Measurements from ENCODE around the gene GCC2.
"Not testable (repeated sequence)": the region's sequence is repeated elsewhere in the genome, so short reads cannot be mapped to it uniquely, and the experiment has no call there.

The GCC2 gene

DNA sequence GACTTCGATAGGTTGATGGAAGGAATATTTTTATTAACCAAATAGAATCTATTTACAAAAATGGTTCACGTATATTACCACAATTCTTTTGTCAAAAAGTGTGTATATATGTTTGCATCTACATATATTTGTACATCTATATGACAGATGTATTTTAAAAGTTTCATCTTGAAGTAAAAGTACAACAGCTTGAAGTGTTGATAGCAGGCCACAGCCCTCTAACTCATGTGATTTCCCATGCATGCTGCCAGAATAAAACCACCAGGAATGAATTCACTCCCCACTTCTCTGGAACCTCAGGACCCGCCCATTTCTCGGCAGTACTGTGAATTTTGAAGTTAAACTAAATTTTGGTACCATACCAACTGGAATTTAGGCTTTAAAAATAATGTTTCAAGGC lies 58.6 kb downstream of the GCC2 start:
- not testable (repeated sequence) for H2BK120ac ChIP-seq (ENCODE audit: low read depth, low read length); H3K4me2 ChIP-seq (ENCODE audit: low read length); H3K36me3 ChIP-seq (ENCODE audit: control insufficient read depth, insufficient read depth, low read length); H3K4ac ChIP-seq (ENCODE audit: low read depth, low read length); H3K79me1 ChIP-seq (ENCODE audit: low read length); H3K27ac ChIP-seq (ENCODE audit: low read depth, low read length); H2BK15ac ChIP-seq (replicated peaks; ENCODE audit: low read depth); H4K8ac ChIP-seq (ENCODE audit: low read depth, low read length); H3K18ac ChIP-seq (ENCODE audit: low read length); DNase-seq; H2AK5ac ChIP-seq (ENCODE audit: low read length); H3K79me2 ChIP-seq (ENCODE audit: control insufficient read depth, insufficient read depth, low read length); H3K23ac ChIP-seq (ENCODE audit: low read length); H3K27me3 ChIP-seq (ENCODE audit: insufficient read depth, low read length, poor library complexity); H3K9ac ChIP-seq (ENCODE audit: low read length); H3K56ac ChIP-seq (ENCODE audit: low read length); H3K4me3 ChIP-seq (ENCODE audit: low read length); H2BK5ac ChIP-seq (ENCODE audit: low read length); H4K5ac ChIP-seq (ENCODE audit: low read length); H3K4me1 ChIP-seq (ENCODE audit: control insufficient read depth, low read depth, low read length)
- WGBS (ENCODE audit: extremely low coverage, insufficient coverage, low lambda C conversion rate) = no CpG with 5 or more reads among the region's 4 CpGs

DNA sequence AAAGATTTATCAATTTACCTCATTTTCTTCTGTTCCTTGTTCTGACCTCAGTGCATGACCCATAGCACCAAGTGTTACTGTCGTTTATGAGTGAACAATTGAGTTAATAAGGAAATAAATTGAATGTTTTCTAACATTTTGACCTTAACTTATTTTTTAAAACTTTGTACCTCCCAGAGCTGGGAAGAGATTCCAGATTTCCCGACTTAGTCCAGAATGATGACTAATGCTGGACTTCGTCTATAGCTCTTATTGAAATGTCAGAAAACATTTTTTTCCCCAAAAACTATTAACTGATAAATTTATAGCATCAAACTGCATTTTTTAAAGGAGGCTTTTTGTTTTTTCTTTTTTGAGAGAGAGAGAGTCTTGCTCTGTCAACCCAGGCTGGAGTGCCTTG lies 63.4 kb downstream of the GCC2 start:
- H3K4me1 ChIP-seq (ENCODE audit: control insufficient read depth, low read depth, low read length); H3K27ac ChIP-seq (ENCODE audit: low read depth, low read length); H3K36me3 ChIP-seq (ENCODE audit: control insufficient read depth, insufficient read depth, low read length); H3K4me2 ChIP-seq (ENCODE audit: low read length); H3K23ac ChIP-seq (ENCODE audit: low read length); H2BK15ac ChIP-seq (replicated peaks; ENCODE audit: low read depth); H4K5ac ChIP-seq (ENCODE audit: low read length); H3K27me3 ChIP-seq (ENCODE audit: insufficient read depth, low read length, poor library complexity); H3K9ac ChIP-seq (ENCODE audit: low read length); H3K18ac ChIP-seq (ENCODE audit: low read length); H3K79me2 ChIP-seq (ENCODE audit: control insufficient read depth, insufficient read depth, low read length); H2BK120ac ChIP-seq (ENCODE audit: low read depth, low read length); H3K4ac ChIP-seq (ENCODE audit: low read depth, low read length); H2AK5ac ChIP-seq (ENCODE audit: low read length); H4K8ac ChIP-seq (ENCODE audit: low read depth, low read length); H3K79me1 ChIP-seq (ENCODE audit: low read length); H2BK5ac ChIP-seq (ENCODE audit: low read length); H3K56ac ChIP-seq (ENCODE audit: low read length); DNase-seq; H3K4me3 ChIP-seq (ENCODE audit: low read length): not testable (repeated sequence)
- no CpG with 5 or more reads among the region's 3 CpGs for WGBS (ENCODE audit: extremely low coverage, insufficient coverage, low lambda C conversion rate)

DNA sequence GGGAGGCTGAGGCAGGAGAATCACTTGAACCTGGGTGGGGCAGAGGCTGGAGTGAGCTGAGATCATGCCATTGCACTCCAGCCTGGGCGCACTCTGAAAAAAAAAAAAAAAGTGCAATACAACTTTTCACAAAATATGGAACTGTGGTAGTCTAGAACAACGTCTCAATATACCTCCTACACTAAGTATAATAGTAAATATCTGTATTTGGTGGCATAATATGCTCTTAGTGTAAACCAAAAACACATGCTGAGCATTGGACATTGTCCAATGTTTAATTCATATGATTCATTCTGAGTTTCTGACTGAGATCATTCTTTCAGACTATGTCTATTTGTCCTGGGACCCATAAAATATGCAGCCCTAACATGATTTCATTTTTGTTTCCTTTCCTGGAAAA lies 65.5 kb downstream of the GCC2 start:
- H3K79me2 ChIP-seq (ENCODE audit: control insufficient read depth, insufficient read depth, low read length); H3K4ac ChIP-seq (ENCODE audit: low read depth, low read length); H3K4me3 ChIP-seq (ENCODE audit: low read length); H3K4me2 ChIP-seq (ENCODE audit: low read length); H3K9ac ChIP-seq (ENCODE audit: low read length); H3K56ac ChIP-seq (ENCODE audit: low read length); H3K27me3 ChIP-seq (ENCODE audit: insufficient read depth, low read length, poor library complexity); H4K8ac ChIP-seq (ENCODE audit: low read depth, low read length); DNase-seq; H3K27ac ChIP-seq (ENCODE audit: low read depth, low read length); H3K4me1 ChIP-seq (ENCODE audit: control insufficient read depth, low read depth, low read length); H3K36me3 ChIP-seq (ENCODE audit: control insufficient read depth, insufficient read depth, low read length); H3K18ac ChIP-seq (ENCODE audit: low read length); H2BK5ac ChIP-seq (ENCODE audit: low read length); H4K5ac ChIP-seq (ENCODE audit: low read length); H3K23ac ChIP-seq (ENCODE audit: low read length); H2AK5ac ChIP-seq (ENCODE audit: low read length); H2BK15ac ChIP-seq (replicated peaks; ENCODE audit: low read depth); H3K79me1 ChIP-seq (ENCODE audit: low read length); H2BK120ac ChIP-seq (ENCODE audit: low read depth, low read length): not testable (repeated sequence)
- WGBS (ENCODE audit: extremely low coverage, insufficient coverage, low lambda C conversion rate) = no CpG with 5 or more reads among the region's 2 CpGs

- H3K56ac ChIP-seq (ENCODE audit: low read length); H3K36me3 ChIP-seq (ENCODE audit: control insufficient read depth, insufficient read depth, low read length); H2BK120ac ChIP-seq (ENCODE audit: low read depth, low read length); H3K4me2 ChIP-seq (ENCODE audit: low read length); DNase-seq; H3K79me1 ChIP-seq (ENCODE audit: low read length); H3K18ac ChIP-seq (ENCODE audit: low read length); H2BK5ac ChIP-seq (ENCODE audit: low read length); H2BK15ac ChIP-seq (replicated peaks; ENCODE audit: low read depth); H3K23ac ChIP-seq (ENCODE audit: low read length); H3K4me3 ChIP-seq (ENCODE audit: low read length); H2AK5ac ChIP-seq (ENCODE audit: low read length); H3K27me3 ChIP-seq (ENCODE audit: insufficient read depth, low read length, poor library complexity); H3K27ac ChIP-seq (ENCODE audit: low read depth, low read length); H4K8ac ChIP-seq (ENCODE audit: low read depth, low read length); H4K5ac ChIP-seq (ENCODE audit: low read length); H3K4me1 ChIP-seq (ENCODE audit: control insufficient read depth, low read depth, low read length); H3K79me2 ChIP-seq (ENCODE audit: control insufficient read depth, insufficient read depth, low read length); H3K9ac ChIP-seq (ENCODE audit: low read length); H3K4ac ChIP-seq (ENCODE audit: low read depth, low read length): not testable (repeated sequence)
- no CpG with 5 or more reads among the region's 6 CpGs for WGBS (ENCODE audit: extremely low coverage, insufficient coverage, low lambda C conversion rate)
Observed at GRCh38 chr2:108524688-108525087, 75.7 kb downstream of the GCC2 start.

DNA sequence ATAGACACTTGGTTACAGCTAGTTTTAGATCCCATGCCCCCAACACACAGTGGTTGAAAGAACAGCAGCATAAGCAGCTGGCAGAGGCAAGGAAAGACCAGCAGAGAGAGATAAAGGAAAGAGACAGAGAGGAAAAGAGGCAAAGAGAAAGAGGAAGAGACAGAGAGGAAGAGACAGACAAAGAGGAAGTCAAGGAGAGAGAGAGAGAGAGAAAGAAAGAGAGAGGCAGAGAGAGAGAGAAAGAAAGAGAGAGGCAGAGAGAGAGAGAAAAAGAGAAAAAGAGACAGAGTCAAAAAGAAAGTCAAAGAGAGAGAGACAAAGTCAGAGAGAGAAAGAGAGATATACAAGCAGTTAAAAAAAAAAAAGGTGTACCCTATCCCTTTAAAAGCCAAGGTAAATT lies 76.3 kb downstream of the GCC2 start:
- not testable (repeated sequence) for H3K79me2 ChIP-seq (ENCODE audit: control insufficient read depth, insufficient read depth, low read length); H4K8ac ChIP-seq (ENCODE audit: low read depth, low read length); H2BK120ac ChIP-seq (ENCODE audit: low read depth, low read length); H3K27me3 ChIP-seq (ENCODE audit: insufficient read depth, low read length, poor library complexity); H3K23ac ChIP-seq (ENCODE audit: low read length); H3K27ac ChIP-seq (ENCODE audit: low read depth, low read length); H2AK5ac ChIP-seq (ENCODE audit: low read length); H3K36me3 ChIP-seq (ENCODE audit: control insufficient read depth, insufficient read depth, low read length); H3K4me2 ChIP-seq (ENCODE audit: low read length); DNase-seq; H3K18ac ChIP-seq (ENCODE audit: low read length); H3K4me3 ChIP-seq (ENCODE audit: low read length); H3K4ac ChIP-seq (ENCODE audit: low read depth, low read length); H2BK5ac ChIP-seq (ENCODE audit: low read length); H2BK15ac ChIP-seq (replicated peaks; ENCODE audit: low read depth); H3K9ac ChIP-seq (ENCODE audit: low read length); H3K4me1 ChIP-seq (ENCODE audit: control insufficient read depth, low read depth, low read length); H4K5ac ChIP-seq (ENCODE audit: low read length); H3K79me1 ChIP-seq (ENCODE audit: low read length); H3K56ac ChIP-seq (ENCODE audit: low read length)

DNA sequence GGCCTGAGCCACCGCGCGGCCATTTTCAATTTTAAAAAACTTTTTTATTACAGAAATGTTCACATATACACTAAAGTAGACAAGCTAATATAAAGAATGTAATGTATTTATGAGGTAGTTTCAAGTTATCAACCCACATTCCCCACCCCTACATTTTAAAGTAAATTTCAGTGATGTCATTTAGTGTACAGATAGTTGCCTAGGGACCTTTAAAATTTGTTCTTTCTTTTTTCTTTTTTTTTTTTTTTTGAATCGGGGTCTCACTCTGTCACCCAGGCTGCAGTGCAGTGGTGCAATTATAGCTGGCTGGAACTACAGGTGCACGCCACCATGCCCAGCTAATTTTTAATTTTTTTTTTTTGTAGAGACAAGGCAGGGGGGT lies 82.7 kb downstream of the GCC2 start:
- H2BK5ac ChIP-seq (ENCODE audit: low read length) = no peak overlapping the region
- H3K79me2 ChIP-seq (ENCODE audit: control insufficient read depth, insufficient read depth, low read length) = peaks cover 16% of the 10 kb centered on the region
- H3K4me1 ChIP-seq (ENCODE audit: control insufficient read depth, low read depth, low read length) = no peaks in the 10 kb centered on the region
- no peak overlapping the region for H3K4me2 ChIP-seq (ENCODE audit: low read length)
- H3K27me3 ChIP-seq (ENCODE audit: insufficient read depth, low read length, poor library complexity) = no peaks in the 10 kb centered on the region
- no peak overlapping the region for H4K8ac ChIP-seq (ENCODE audit: low read depth, low read length)
- no peak overlapping the region for H2AK5ac ChIP-seq (ENCODE audit: low read length)
- H3K9ac ChIP-seq (ENCODE audit: low read length) = no peak overlapping the region
- H3K4me3 ChIP-seq (ENCODE audit: low read length) = no peak overlapping the region
- no peak overlapping the region for H3K18ac ChIP-seq (ENCODE audit: low read length)
- DNase-seq = no peak
- H3K27ac ChIP-seq (ENCODE audit: low read depth, low read length) = no peak overlapping the region
- H4K5ac ChIP-seq (ENCODE audit: low read length) = no peak overlapping the region
- no peaks in the 10 kb centered on the region for H3K36me3 ChIP-seq (ENCODE audit: control insufficient read depth, insufficient read depth, low read length)
- H2BK120ac ChIP-seq (ENCODE audit: low read depth, low read length) = no peak overlapping the region
- H3K56ac ChIP-seq (ENCODE audit: low read length) = no peak overlapping the region
- no peak overlapping the region for H2BK15ac ChIP-seq (replicated peaks; ENCODE audit: low read depth)
- no CpG with 5 or more reads among the region's 5 CpGs for WGBS (ENCODE audit: extremely low coverage, insufficient coverage, low lambda C conversion rate)
- H3K4ac ChIP-seq (ENCODE audit: low read depth, low read length) = no peak overlapping the region
- H3K23ac ChIP-seq (ENCODE audit: low read length) = no peak overlapping the region
- peaks cover 8% of the 10 kb centered on the region for H3K79me1 ChIP-seq (ENCODE audit: low read length)

All from mesendoderm (in vitro differentiated cells).